Measurements from ENCODE around the gene TDP2. TPM values are rescaled to one million over a fixed set of nuclear protein-coding genes. Genes with fewer than 3 reads are reported as not detected.

Gene TDP2
- total and polyA plus RNA-seq, 2 donors (not counting 1 experiment from before 2014, with no cell fraction given) = 32.5 to 37.5 TPM

GRCh38 chr6:24630856-24631505, 35.7 kb downstream of the TDP2 start:
- no peak overlapping the region for H3K9ac ChIP-seq (ENCODE audit: insufficient read depth, low read length)
- DNase-seq (ENCODE audit: low read depth in 2 of 2) = no peak
- no peak overlapping the region for H3K4me2 ChIP-seq (ENCODE audit: extremely low read depth, insufficient read depth, low read length)
- H2AFZ ChIP-seq (ENCODE audit: low read length) = no peak overlapping the region
- no peak for TF ChIP-seq CTCF (conservative IDR thresholded peaks at IDR 0.05 in 1 of 2, IDR thresholded peaks at IDR 0.05 in 1 of 2; ENCODE audit: low read depth in 1 of 2, low read length in 2 of 2)
- TF ChIP-seq EZH2 (IDR thresholded peaks at IDR 0.05; ENCODE audit: low read length, missing control alignments) = no peak
- H3K9me3 ChIP-seq (ENCODE audit: control insufficient read depth, insufficient read depth, low read depth, low read length) = no peaks in the 10 kb centered on the region
- no peak overlapping the region for H3K27ac ChIP-seq (ENCODE audit: insufficient read depth, low read length)
- no peak overlapping the region for H3K4me3 ChIP-seq (replicated peaks in 1 of 4; ENCODE audit: control extremely low read depth in 1 of 4, insufficient read depth in 1 of 4, low read depth in 3 of 4, low read length in 4 of 4)
- no peaks in the 10 kb centered on the region for H3K79me2 ChIP-seq (ENCODE audit: control insufficient read depth, insufficient read depth, low read length)
- no peaks in the 10 kb centered on the region for H3K36me3 ChIP-seq (ENCODE audit: control insufficient read depth, insufficient read depth, low read length)
- H4K20me1 ChIP-seq (ENCODE audit: control insufficient read depth, extremely low read depth, insufficient read depth, low read length) = no peaks in the 10 kb centered on the region
- H3K27me3 ChIP-seq (ENCODE audit: control insufficient read depth, insufficient read depth, low read length) = no peaks in the 10 kb centered on the region
- H3K4me1 ChIP-seq (ENCODE audit: control insufficient read depth, extremely low read depth, insufficient read depth, low read length) = no peaks in the 10 kb centered on the region

- TF ChIP-seq CTCF (conservative IDR thresholded peaks at IDR 0.05 in 1 of 2, IDR thresholded peaks at IDR 0.05 in 1 of 2; ENCODE audit: low read depth in 1 of 2, low read length in 2 of 2) (no peak), EZH2 (IDR thresholded peaks at IDR 0.05; ENCODE audit: low read length, missing control alignments) (no peak)
- H3K4me3 ChIP-seq (replicated peaks in 1 of 4; ENCODE audit: control extremely low read depth in 1 of 4, insufficient read depth in 1 of 4, low read depth in 3 of 4, low read length in 4 of 4) = no peak overlapping the region
- H3K27me3 ChIP-seq (ENCODE audit: control insufficient read depth, insufficient read depth, low read length) = no peaks in the 10 kb centered on the region
- no peaks in the 10 kb centered on the region for H3K4me1 ChIP-seq (ENCODE audit: control insufficient read depth, extremely low read depth, insufficient read depth, low read length)
- H3K79me2 ChIP-seq (ENCODE audit: control insufficient read depth, insufficient read depth, low read length) = no peaks in the 10 kb centered on the region
- DNase-seq (ENCODE audit: low read depth in 2 of 2) = no peak
- no peaks in the 10 kb centered on the region for H3K9me3 ChIP-seq (ENCODE audit: control insufficient read depth, insufficient read depth, low read depth, low read length)
- H2AFZ ChIP-seq (ENCODE audit: low read length) = no peak overlapping the region
- no peak overlapping the region for H3K27ac ChIP-seq (ENCODE audit: insufficient read depth, low read length)
- no peak overlapping the region for H3K9ac ChIP-seq (ENCODE audit: insufficient read depth, low read length)
- no peaks in the 10 kb centered on the region for H3K36me3 ChIP-seq (ENCODE audit: control insufficient read depth, insufficient read depth, low read length)
- H3K4me2 ChIP-seq (ENCODE audit: extremely low read depth, insufficient read depth, low read length) = no peak overlapping the region
- H4K20me1 ChIP-seq (ENCODE audit: control insufficient read depth, extremely low read depth, insufficient read depth, low read length) = no peaks in the 10 kb centered on the region
These were observed 44.9 kb downstream of the TDP2 start for GRCh38 chr6:24621626-24622289.

- Histone ChIP-seq H3K27me3 (ENCODE audit: control insufficient read depth, insufficient read depth, low read length) (no peaks in the 10 kb centered on the region), H3K4me2 (ENCODE audit: extremely low read depth, insufficient read depth, low read length) (no peak overlapping the region), H3K36me3 (ENCODE audit: control insufficient read depth, insufficient read depth, low read length) (no peaks in the 10 kb centered on the region), H3K4me1 (ENCODE audit: control insufficient read depth, extremely low read depth, insufficient read depth, low read length) (no peaks in the 10 kb centered on the region), H3K79me2 (ENCODE audit: control insufficient read depth, insufficient read depth, low read length) (no peaks in the 10 kb centered on the region), H3K9ac (ENCODE audit: insufficient read depth, low read length) (no peak overlapping the region), H2AFZ (ENCODE audit: low read length) (no peak overlapping the region), H4K20me1 (ENCODE audit: control insufficient read depth, extremely low read depth, insufficient read depth, low read length) (no peaks in the 10 kb centered on the region), H3K9me3 (ENCODE audit: control insufficient read depth, insufficient read depth, low read depth, low read length) (no peaks in the 10 kb centered on the region), H3K27ac (ENCODE audit: insufficient read depth, low read length) (no peak overlapping the region), H3K4me3 (replicated peaks in 1 of 4; ENCODE audit: control extremely low read depth in 1 of 4, insufficient read depth in 1 of 4, low read depth in 3 of 4, low read length in 4 of 4) (no peak overlapping the region)
- no peak for DNase-seq (ENCODE audit: low read depth in 2 of 2)
- TF ChIP-seq CTCF (conservative IDR thresholded peaks at IDR 0.05 in 1 of 2, IDR thresholded peaks at IDR 0.05 in 1 of 2; ENCODE audit: low read depth in 1 of 2, low read length in 2 of 2) = no peak
- no peak for TF ChIP-seq EZH2 (IDR thresholded peaks at IDR 0.05; ENCODE audit: low read length, missing control alignments)
These were observed 46.1 kb downstream of the TDP2 start for GRCh38 chr6:24620637-24621036.

Measured in fibroblast of lung (primary cell).